Measurements from ENCODE around the gene C22orf42. TPM values are rescaled to one million over a fixed set of nuclear protein-coding genes. Genes with fewer than 3 reads are reported as not detected.
"Not testable (repeated sequence)": the region's sequence is repeated elsewhere in the genome, so short reads cannot be mapped to it uniquely, and the experiment has no call there.

Gene C22orf42
- polyA plus RNA-seq, 1 donor: not detected

GRCh38 chr22:32185821-32186220 lies 26.7 kb upstream of the C22orf42 start:
- no peak for DNase-seq

- DNase-seq: no peak
Observed at GRCh38 chr22:32183625-32184024, 24.5 kb upstream of the C22orf42 start.

- DNase-seq: no peak
Observed at GRCh38 chr22:32181043-32181442, 21.9 kb upstream of the C22orf42 start.

- DNase-seq: no peak
Observed at GRCh38 chr22:32177221-32177765, 18.2 kb upstream of the C22orf42 start.

- DNase-seq: no peak
Observed at GRCh38 chr22:32175683-32176644, 16.9 kb upstream of the C22orf42 start.

GRCh38 chr22:32175115-32175514 lies 16.0 kb upstream of the C22orf42 start:
- no peak for DNase-seq

GRCh38 chr22:32165681-32166080 lies 6.6 kb upstream of the C22orf42 start:
- DNase-seq: no peak

- no peak for DNase-seq
Observed at GRCh38 chr22:32164075-32164860, 5.2 kb upstream of the C22orf42 start.

GRCh38 chr22:32160411-32160810 lies 1.3 kb upstream of the C22orf42 start:
- DNase-seq: not testable (repeated sequence)

- DNase-seq: not testable (repeated sequence)
Observed at GRCh38 chr22:32157632-32158031, 1.5 kb downstream of the C22orf42 start.

- not testable (repeated sequence) for DNase-seq
Observed at GRCh38 chr22:32154727-32155126, 4.4 kb downstream of the C22orf42 start.

- DNase-seq: not testable (repeated sequence)
Observed at GRCh38 chr22:32151641-32152040, 7.5 kb downstream of the C22orf42 start.

GRCh38 chr22:32150647-32151046 lies 8.5 kb downstream of the C22orf42 start:
- DNase-seq: not testable (repeated sequence)

- DNase-seq: not testable (repeated sequence)
Observed at GRCh38 chr22:32148372-32148771, 10.7 kb downstream of the C22orf42 start.

- not testable (repeated sequence) for DNase-seq
Observed at GRCh38 chr22:32147128-32147527, 12.0 kb downstream of the C22orf42 start.

GRCh38 chr22:32144496-32145274 lies 14.4 kb downstream of the C22orf42 start:
- no peak for DNase-seq

GRCh38 chr22:32142600-32142999 lies 16.5 kb downstream of the C22orf42 start:
- no peak for DNase-seq

GRCh38 chr22:32140688-32141087 lies 18.4 kb downstream of the C22orf42 start:
- not testable (repeated sequence) for DNase-seq

GRCh38 chr22:32138576-32138975 lies 20.5 kb downstream of the C22orf42 start:
- not testable (repeated sequence) for DNase-seq

GRCh38 chr22:32137731-32138324 lies 21.3 kb downstream of the C22orf42 start:
- DNase-seq: not testable (repeated sequence)

- DNase-seq: not testable (repeated sequence)
Observed at GRCh38 chr22:32136881-32137280, 22.2 kb downstream of the C22orf42 start.
